ENCODE results near the gene LRP5. TPM values are rescaled to one million over a fixed set of nuclear protein-coding genes. Genes with fewer than 3 reads are reported as not detected.

The LRP5 gene
- total RNA-seq, 2 experiments from 2014 or later: 10.5 to 15.3 TPM

- CTCF ChIA-PET: no interaction called here
- H3K4me3 Mint-ChIP-seq: no peak overlapping the region
Measured at GRCh38 chr11:68439355-68440065, 127.1 kb downstream of the LRP5 start.

GRCh38 chr11:68440224-68440623, 127.8 kb downstream of the LRP5 start:
- no peaks in the 10 kb centered on the region for H3K9me3 Mint-ChIP-seq
- ATAC-seq: no peak
- intact Hi-C loops (cut with micrococcal nuclease): loop anchor here (10.0 kb wide), 1 partner anchor 185 kb away; no protein-coding TSS in a partner anchor
- TF ChIP-seq CTCF (IDR thresholded peaks at IDR 0.05): no peak
- peaks cover 2% of the 10 kb centered on the region for H3K36me3 Mint-ChIP-seq (ENCODE audit: low read depth)
- H3K4me1 Mint-ChIP-seq (ENCODE audit: low read depth): peaks cover 4% of the 10 kb centered on the region
- H3K27me3 Mint-ChIP-seq: no peaks in the 10 kb centered on the region
- ChIA-PET CTCF (no interaction called here), POLR2A (no interaction called here)
- no peak overlapping the region for H3K4me3 Mint-ChIP-seq
- H3K27ac Mint-ChIP-seq: no peak overlapping the region
- DNase-seq: no peak

More at GRCh38 chr11:68439355-68440065, 127.1 kb downstream of the LRP5 start:
- H3K27me3 Mint-ChIP-seq: no peaks in the 10 kb centered on the region
- H3K27ac Mint-ChIP-seq: no peak overlapping the region
- intact Hi-C loops (cut with micrococcal nuclease): loop anchor here (10.0 kb wide), 1 partner anchor 185 kb away; no protein-coding TSS in a partner anchor
- H3K4me1 Mint-ChIP-seq (ENCODE audit: low read depth): peaks cover 4% of the 10 kb centered on the region
- H3K9me3 Mint-ChIP-seq: no peaks in the 10 kb centered on the region
- POLR2A ChIA-PET: interaction anchor here (0.6 kb wide), 1 partner anchor 25 kb away, joined by 3 read pairs; no protein-coding TSS in a partner anchor
- TF ChIP-seq CTCF (IDR thresholded peaks at IDR 0.05): no peak
- DNase-seq (no peak), ATAC-seq (no peak)
- H3K36me3 Mint-ChIP-seq (ENCODE audit: low read depth): peaks cover 2% of the 10 kb centered on the region

GRCh38 chr11:68441466-68442230, 129.3 kb downstream of the LRP5 start:
- ATAC-seq: no peak
- TF ChIP-seq CTCF (IDR thresholded peaks at IDR 0.05): no peak

GRCh38 chr11:68442433-68442832, 130.0 kb downstream of the LRP5 start:
- Mint-ChIP-seq H3K27ac (no peak overlapping the region), H3K36me3 (ENCODE audit: low read depth) (peaks cover 3% of the 10 kb centered on the region), H3K4me1 (ENCODE audit: low read depth) (peaks cover 3% of the 10 kb centered on the region), H3K9me3 (no peaks in the 10 kb centered on the region), H3K27me3 (no peaks in the 10 kb centered on the region), H3K4me3 (no peak overlapping the region)
- ATAC-seq (no peak), DNase-seq (no peak)
- POLR2A ChIA-PET: no interaction called here
- intact Hi-C loops (cut with micrococcal nuclease): loop anchor here (10.0 kb wide), 1 partner anchor 188 kb away; no protein-coding TSS in a partner anchor
- CTCF ChIA-PET: no interaction called here
- no peak for TF ChIP-seq CTCF (IDR thresholded peaks at IDR 0.05)

More at GRCh38 chr11:68441466-68442230, 129.3 kb downstream of the LRP5 start:
- intact Hi-C loops (cut with micrococcal nuclease): loop anchor here (10.0 kb wide), 1 partner anchor 187 kb away; no protein-coding TSS in a partner anchor
- CTCF ChIA-PET: no interaction called here
- no peaks in the 10 kb centered on the region for H3K27me3 Mint-ChIP-seq
- peaks cover 2% of the 10 kb centered on the region for H3K36me3 Mint-ChIP-seq (ENCODE audit: low read depth)
- POLR2A ChIA-PET: no interaction called here
- peaks cover 4% of the 10 kb centered on the region for H3K4me1 Mint-ChIP-seq (ENCODE audit: low read depth)
- H3K4me3 Mint-ChIP-seq: no peak overlapping the region
- H3K9me3 Mint-ChIP-seq: no peaks in the 10 kb centered on the region
- no peak overlapping the region for H3K27ac Mint-ChIP-seq
- no peak for DNase-seq

- Mint-ChIP-seq H3K27me3 (no peaks in the 10 kb centered on the region), H3K9me3 (peaks cover 1% of the 10 kb centered on the region), H3K36me3 (ENCODE audit: low read depth) (peaks cover 9% of the 10 kb centered on the region), H3K4me3 (no peak overlapping the region), H3K4me1 (ENCODE audit: low read depth) (peaks cover 7% of the 10 kb centered on the region), H3K27ac (no peak overlapping the region)
- ATAC-seq (no peak), DNase-seq (no peak)
- POLR2A ChIA-PET: no interaction called here
- no peak for TF ChIP-seq CTCF (IDR thresholded peaks at IDR 0.05)
- intact Hi-C loops (cut with micrococcal nuclease): loop anchor here (10.0 kb wide), 1 partner anchor 190 kb away; no protein-coding TSS in a partner anchor
- CTCF ChIA-PET: no interaction called here
Measured at GRCh38 chr11:68444566-68444965, 132.2 kb downstream of the LRP5 start.
